Hepatocyte (in vitro differentiated cells): Measurements from ENCODE around the gene LAMTOR4. TPM values are rescaled to one million over a fixed set of nuclear protein-coding genes. Genes with fewer than 3 reads are reported as not detected.
"Not testable (repeated sequence)": the region's sequence is repeated elsewhere in the genome, so short reads cannot be mapped to it uniquely, and the experiment has no call there.

ENCODE experiments used
- DNase-seq: peaks from one replicate; pipeline ENCODE4 v3.0.0-alpha.2; 2016; ENCODE audit warnings: low spot score
- H2AFZ ChIP-seq: fragments of 200-600 bp; sonication (generic); 2 replicates; pipeline ENCODE4 v1.6.0; 2016; ENCODE audit warnings: antibody characterized with exemption, mild to moderate bottlenecking
- H3K27ac ChIP-seq: fragments of 200-600 bp; sonication (generic); 2 replicates; pipeline ENCODE4 v1.5.1; 2016; ENCODE audit warnings: mild to moderate bottlenecking
- H3K27me3 ChIP-seq: fragments of 200-600 bp; sonication (generic); 2 replicates; pipeline ENCODE4 v1.6.1; 2016
- H3K36me3 ChIP-seq: fragments of 200-600 bp; sonication (generic); replicated peaks from 2 replicates; pipeline ENCODE4 v1.5.1; 2016; ENCODE audit warnings: low read depth; ENCODE audit not compliant: insufficient read depth
- H3K4me1 ChIP-seq: fragments of 200-600 bp; sonication (generic); 2 replicates; pipeline ENCODE4 v1.5.1; 2016; ENCODE audit warnings: mild to moderate bottlenecking, moderate library complexity; ENCODE audit not compliant: insufficient read depth
- H3K4me2 ChIP-seq: fragments of 200-600 bp; sonication (generic); 2 replicates; pipeline ENCODE4 v1.6.0; 2016
- H3K4me3 ChIP-seq: fragments of 200-600 bp; sonication (generic); 2 replicates; pipeline ENCODE4 v1.5.1; 2016; ENCODE audit warnings: mild to moderate bottlenecking
- H3K79me2 ChIP-seq: fragments of 200-600 bp; sonication (generic); 2 replicates; pipeline ENCODE4 v1.6.0; 2017; ENCODE audit warnings: mild to moderate bottlenecking
- H3K9me2 ChIP-seq: fragments of 200-600 bp; sonication (generic); replicated peaks from 2 replicates; pipeline ENCODE4 v1.6.0; 2017; ENCODE audit warnings: mild to moderate bottlenecking; ENCODE audit not compliant: insufficient read depth
- H3K9me3 ChIP-seq: fragments of 200-600 bp; sonication (generic); 2 replicates; pipeline ENCODE4 v1.5.1; 2016; ENCODE audit warnings: low read depth, mild to moderate bottlenecking
- H4K20me1 ChIP-seq: fragments of 200-600 bp; sonication (generic); 2 replicates; pipeline ENCODE4 v1.6.0; 2016; ENCODE audit warnings: mild to moderate bottlenecking; ENCODE audit not compliant: insufficient read depth, poor library complexity, severe bottlenecking
- CTCF ChIP-seq: fragments of 200-600 bp; sonication (generic); IDR thresholded peaks from 2 replicates; pipeline ENCODE4 v1.5.1; 2016; ENCODE audit warnings: antibody characterized with exemption, mild to moderate bottlenecking; ENCODE audit not compliant: poor library complexity
- EZH2 ChIP-seq: fragments of 200-600 bp; sonication (generic); IDR thresholded peaks from 2 replicates; pipeline ENCODE4 v1.6.1; 2016; ENCODE audit warnings: antibody characterized with exemption, mild to moderate bottlenecking, borderline replicate concordance
- EZH2phosphoT487 ChIP-seq: fragments of 200-600 bp; sonication (generic); IDR thresholded peaks from one replicate; pipeline ENCODE4 v1.6.1; 2018; ENCODE audit warnings: antibody characterized with exemption, mild to moderate bottlenecking, low read depth, moderate library complexity; ENCODE audit not compliant: unreplicated experiment, severe bottlenecking
- WGBS: methylation state at CpG from one replicate; pipeline ENCODE4 v1.1.6; 2016; ENCODE audit warnings: low lambda C conversion rate; ENCODE audit errors: missing lambda C conversion rate; 5-methylcytosine and 5-hydroxymethylcytosine counted together
- polyA plus RNA-seq: library from polyadenylated mRNA; unstranded; fragments of >200 nt; fragmentation: Nextera tagmentation; extraction: Ambion mirVana; gene quantifications from 2 replicates; pipeline ENCODE4 v1.2.1, GENCODE V29; 2016
- total RNA-seq: library from RNA; depleted of rRNA; stranded (reverse); fragments of >200 nt; gene quantifications from 2 replicates; pipeline ENCODE4 v1.2.3, GENCODE V29; 2014

LAMTOR4 gene
- total and polyA plus RNA-seq, 2 experiments from 2014 or later: 90.5 to 228 TPM

- 93% methylated on average over 3 of the region's 3 CpGs for WGBS
Observed at GRCh38 chr7:100192969-100193368, 44.3 kb downstream of the LAMTOR4 start.

GRCh38 chr7:100195222-100195621 is 46.5 kb downstream of the LAMTOR4 start:
- DNase-seq: no peak
- Histone ChIP-seq H3K27me3 (no peaks in the 10 kb centered on the region), H3K79me2 (no peaks in the 10 kb centered on the region), H3K4me2 (no peak overlapping the region), H3K27ac (no peak overlapping the region), H3K36me3 (no peaks in the 10 kb centered on the region), H4K20me1 (no peaks in the 10 kb centered on the region), H3K4me1 (no peaks in the 10 kb centered on the region), H3K9me2 (no peaks in the 10 kb centered on the region), H3K9me3 (no peaks in the 10 kb centered on the region), H3K4me3 (no peak overlapping the region), H2AFZ (no peak overlapping the region)
- WGBS: 82% methylated on average over 2 of the region's 2 CpGs
- TF ChIP-seq EZH2 (no peak), CTCF (no peak), EZH2phosphoT487 (no peak)

More at GRCh38 chr7:100192969-100193368, 44.3 kb downstream of the LAMTOR4 start:
- H3K79me2 ChIP-seq: no peaks in the 10 kb centered on the region
- TF ChIP-seq EZH2 (no peak), CTCF (no peak), EZH2phosphoT487 (no peak)
- H3K27ac ChIP-seq: no peak overlapping the region
- no peaks in the 10 kb centered on the region for H3K9me3 ChIP-seq
- H4K20me1 ChIP-seq: no peaks in the 10 kb centered on the region
- H3K4me2 ChIP-seq: no peak overlapping the region
- H3K27me3 ChIP-seq: no peaks in the 10 kb centered on the region
- no peak overlapping the region for H3K4me3 ChIP-seq
- no peaks in the 10 kb centered on the region for H3K4me1 ChIP-seq
- H3K36me3 ChIP-seq: no peaks in the 10 kb centered on the region
- no peak overlapping the region for H2AFZ ChIP-seq
- no peaks in the 10 kb centered on the region for H3K9me2 ChIP-seq
- no peak for DNase-seq

GRCh38 chr7:100195901-100196322 is 47.2 kb downstream of the LAMTOR4 start:
- not testable (repeated sequence) for H3K4me1 ChIP-seq, H3K27ac ChIP-seq, H3K4me2 ChIP-seq, H4K20me1 ChIP-seq, H3K36me3 ChIP-seq, H3K9me2 ChIP-seq, H2AFZ ChIP-seq, DNase-seq, H3K4me3 ChIP-seq, H3K79me2 ChIP-seq, H3K9me3 ChIP-seq, H3K27me3 ChIP-seq
- WGBS: 98% methylated on average over 6 of the region's 6 CpGs

- WGBS: 96% methylated on average over 10 of the region's 10 CpGs
- no peaks in the 10 kb centered on the region for H3K9me3 ChIP-seq
Observed at GRCh38 chr7:100198266-100198665, 49.5 kb downstream of the LAMTOR4 start.

More at GRCh38 chr7:100198266-100198665, 49.5 kb downstream of the LAMTOR4 start:
- TF ChIP-seq EZH2phosphoT487 (no peak), CTCF (no peak), EZH2 (no peak)
- Histone ChIP-seq H3K79me2 (no peaks in the 10 kb centered on the region), H3K4me2 (no peak overlapping the region), H3K9me2 (no peaks in the 10 kb centered on the region), H2AFZ (no peak overlapping the region), H3K36me3 (no peaks in the 10 kb centered on the region), H3K4me1 (no peaks in the 10 kb centered on the region), H3K4me3 (no peak overlapping the region), H4K20me1 (no peaks in the 10 kb centered on the region), H3K27ac (no peak overlapping the region), H3K27me3 (peaks cover 3% of the 10 kb centered on the region)
- DNase-seq: no peak
